GM18867 (cell line): ENCODE data around the gene TXNDC11.

Source experiments
- ATAC-seq: cut with Tn5 transposase; IDR thresholded peaks from one replicate; pipeline ENCODE4 v1.9.1; 2021; ENCODE audit warnings: mild to moderate bottlenecking, moderate library complexity; ENCODE audit not compliant: unreplicated experiment

Gene TXNDC11

DNA sequence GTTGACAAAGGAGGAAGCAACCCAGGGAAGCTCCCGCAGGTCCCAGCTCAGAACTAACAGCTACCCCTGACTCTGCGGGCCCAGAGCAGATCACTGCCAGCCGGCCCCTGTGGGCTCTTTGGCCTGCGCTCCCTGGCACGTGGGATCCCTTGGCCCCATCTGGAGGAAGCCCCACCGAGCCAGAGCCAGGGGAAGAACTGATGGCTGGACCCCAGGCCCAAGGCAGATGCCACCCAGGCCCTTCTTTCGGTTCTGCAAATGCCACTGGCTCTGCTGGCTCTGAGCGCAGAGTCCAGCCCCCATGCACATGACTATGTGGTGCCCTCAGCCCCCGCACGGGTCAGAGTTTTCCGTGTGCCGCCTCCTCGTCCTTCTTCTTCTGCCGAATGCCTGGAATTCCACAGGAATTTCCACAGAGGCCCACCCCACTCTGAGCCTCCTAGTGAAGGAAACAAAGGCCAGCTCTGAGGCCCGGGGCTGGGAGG, 110.2 kb downstream of the TXNDC11 start:
- no peak for ATAC-seq

DNA sequence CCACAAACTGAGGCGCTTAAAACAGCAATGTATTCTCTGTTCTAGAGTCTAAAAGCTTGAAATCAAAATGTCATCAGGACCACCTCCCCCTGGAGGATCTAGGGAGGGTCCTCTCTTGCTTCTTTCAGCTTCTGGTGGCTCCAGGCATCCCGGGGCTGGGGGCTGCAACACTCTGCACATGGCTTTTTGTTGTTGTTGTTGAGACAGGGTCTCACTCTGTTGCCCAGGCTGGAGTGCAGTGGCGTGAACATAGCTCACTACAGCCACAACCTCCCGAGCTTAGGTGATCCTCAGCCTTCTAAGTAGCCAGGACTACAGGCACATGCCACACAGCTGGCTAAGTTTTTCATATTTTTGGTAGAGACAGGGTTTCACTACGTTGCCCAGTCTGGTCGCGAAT, 111.4 kb downstream of the TXNDC11 start:
- ATAC-seq = no peak

DNA sequence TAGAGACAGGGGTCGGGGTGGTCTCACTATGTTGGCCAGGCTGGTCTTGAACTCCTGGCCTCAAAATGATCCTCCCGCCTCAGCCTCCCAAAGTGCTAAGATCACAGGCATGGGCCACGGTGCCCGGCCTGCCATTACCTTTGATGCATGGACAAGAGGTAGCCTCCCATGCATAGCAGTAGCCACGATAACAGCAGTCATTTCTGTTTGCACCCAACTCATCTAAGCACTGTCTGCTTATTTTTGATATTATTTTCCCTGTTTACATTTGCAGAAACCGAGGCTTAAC, 111.9 kb downstream of the TXNDC11 start:
- no peak for ATAC-seq

DNA sequence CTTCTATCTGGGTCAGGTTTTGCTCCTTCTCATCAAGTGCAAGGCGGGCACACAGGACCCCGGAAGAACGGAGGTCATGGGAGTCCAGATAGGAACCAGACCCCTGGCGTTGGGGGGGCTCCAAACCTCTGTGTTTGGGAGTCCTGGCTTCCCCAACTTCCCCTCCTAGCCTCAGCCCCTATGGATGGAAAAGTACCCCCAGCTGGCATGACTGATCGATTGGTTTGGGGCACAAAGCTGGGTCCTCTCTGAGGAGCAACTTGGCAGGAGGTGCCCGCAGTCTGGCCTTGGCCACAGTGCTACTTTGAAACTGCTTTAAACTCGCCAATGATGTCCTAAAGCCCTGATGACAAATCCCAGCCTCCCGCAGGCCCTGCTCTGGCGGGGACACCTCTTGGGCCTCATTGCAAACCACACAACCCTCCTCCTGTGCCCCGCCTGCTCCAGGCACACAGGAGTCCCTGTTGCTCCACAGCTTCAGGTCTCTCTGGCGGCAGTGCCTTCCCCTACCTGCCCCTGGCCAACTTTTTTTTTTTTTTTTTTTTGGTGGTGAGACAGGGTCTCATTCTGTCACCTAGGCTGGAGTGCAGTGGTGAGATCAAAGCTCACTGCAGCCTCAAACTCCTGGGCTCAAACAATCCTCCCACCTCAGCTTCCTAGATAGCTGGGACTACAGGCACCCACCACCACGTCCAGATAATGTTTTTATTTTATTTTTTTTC, 112.5 kb downstream of the TXNDC11 start:
- no peak for ATAC-seq
